ENCODE measurements around the gene TMEM144.

GRCh38 chr4:158239196-158239595, 28.9 kb downstream of the TMEM144 start:
- TF ChIP-seq CTCF (IDR thresholded peaks at IDR 0.05; ENCODE audit: insufficient read depth, low read depth, low read length) (no peak), EZH2 (IDR thresholded peaks at IDR 0.05; ENCODE audit: insufficient read depth, low read length) (no peak)
